AG10803 (cell line): ENCODE data around the gene KRTAP20-3.

Experiments used
- DNase-seq: peaks from one replicate; pipeline ENCODE4 v3.0.0; 2010; ENCODE audit warnings: low read depth
- H3K4me3 ChIP-seq: 2 replicates; pipeline ENCODE4 v1.5.1; 2011; ENCODE audit warnings: mild to moderate bottlenecking, low read length, control low read depth
- CTCF ChIP-seq: conservative IDR thresholded peaks from 2 replicates; pipeline ENCODE4 v1.5.1; 2011; ENCODE audit warnings: mild to moderate bottlenecking, low read length, control low read depth, inconsistent platforms

Gene KRTAP20-3

GRCh38 chr21:30642564-30642963 lies at the start of gene KRTAP20-3:
Gene KRTAP20-3 (plus strand): TSS chr21:30642864.
- no peak within 1 kb of the TSS for H3K4me3 ChIP-seq
- no peak for TF ChIP-seq CTCF
- DNase-seq = no peak

- H3K4me3 ChIP-seq = no peak within 1 kb of the TSS
These were observed 43.9 kb upstream of the KRTAP20-3 start, which contains the start of gene KRTAP6-2 for GRCh38 chr21:30598802-30599201. Gene KRTAP6-2 (minus strand): TSS chr21:30598902. CDS start chr21:30598874, 28 bp downstream.

GRCh38 chr21:30600787-30601186 lies 41.9 kb upstream of the KRTAP20-3 start, which contains the start of gene KRTAP22-1:
Gene KRTAP22-1 (plus strand): TSS chr21:30601087.
- H3K4me3 ChIP-seq = no peak within 1 kb of the TSS
- no peak for DNase-seq
- TF ChIP-seq CTCF = no peak

More at GRCh38 chr21:30598802-30599201, 43.9 kb upstream of the KRTAP20-3 start, which contains the start of gene KRTAP6-2:
- TF ChIP-seq CTCF = no peak
- DNase-seq = no peak

- H3K4me3 ChIP-seq = no peak overlapping the region
- no peak for TF ChIP-seq CTCF
- no peak for DNase-seq
These were observed 36.7 kb upstream of the KRTAP20-3 start for GRCh38 chr21:30605968-30606367.

- no peak overlapping the region for H3K4me3 ChIP-seq
- DNase-seq = no peak
- TF ChIP-seq CTCF = no peak
These were observed 30.5 kb upstream of the KRTAP20-3 start for GRCh38 chr21:30612132-30612531.

- H3K4me3 ChIP-seq = no peak within 1 kb of the TSS
- no peak for TF ChIP-seq CTCF
- no peak for DNase-seq
These were observed 28.8 kb upstream of the KRTAP20-3 start, which contains the start of gene KRTAP6-1 for GRCh38 chr21:30613836-30614235. Gene KRTAP6-1 (minus strand): TSS chr21:30613930. CDS start chr21:30613904, 26 bp downstream.

GRCh38 chr21:30615199-30615598 lies 27.5 kb upstream of the KRTAP20-3 start:
- no peak overlapping the region for H3K4me3 ChIP-seq
- DNase-seq = no peak
- TF ChIP-seq CTCF = no peak
